Vagina (tissue), 2 donors: Measurements from ENCODE around the gene TNFRSF25.

Experiments
- CTCF ChIP-seq, 3 experiments: fragments of 450-650 bp in 2 of 3; fragments of 200-600 bp in 1 of 3; sonication (generic) in 1 of 3; IDR thresholded peaks; one replicate each; pipeline ENCODE4 v1.5.1; 2017 to 2019; ENCODE audit warnings: antibody characterized with exemption in 3 of 3, mild to moderate bottlenecking in 2 of 3, moderate library complexity in 2 of 3
- POLR2A ChIP-seq, 2 donors: fragments of 450-650 bp; IDR thresholded peaks; one replicate each; pipeline ENCODE4 v1.6.1; 2017; ENCODE audit warnings: antibody characterized with exemption in 2 of 2, mild to moderate bottlenecking in 2 of 2, moderate library complexity in 2 of 2
- POLR2AphosphoS5 ChIP-seq, 2 donors: sonication (generic); formaldehyde crosslinking; IDR thresholded peaks; one replicate each; pipeline ENCODE4 v1.9.0; 2017; ENCODE audit warnings: antibody characterized with exemption in 2 of 2, mild to moderate bottlenecking in 2 of 2, low read depth in 1 of 2; ENCODE audit not compliant: insufficient read depth in 1 of 2

GRCh38 chr1:6466023-6466422 is at the start of gene TNFRSF25:
- TF ChIP-seq CTCF (IDR thresholded peaks at IDR 0.05) (no peak), POLR2A (IDR thresholded peaks at IDR 0.05) (no peak), POLR2AphosphoS5 (IDR thresholded peaks at IDR 0.05; ENCODE audit: insufficient read depth in 1 of 2, low read depth in 1 of 2) (no peak)
